Ovary (tissue), 3 donors: ENCODE results near the gene PIGX.

ENCODE experiments used
- EP300 ChIP-seq: sonication (generic); formaldehyde crosslinking; IDR thresholded peaks from one replicate; pipeline ENCODE4 v1.6.1; 2017; ENCODE audit warnings: antibody characterized with exemption
- POLR2A ChIP-seq: fragments of 450-650 bp; IDR thresholded peaks from one replicate; pipeline ENCODE4 v1.6.1; 2017; ENCODE audit warnings: antibody characterized with exemption, mild to moderate bottlenecking, moderate library complexity
- TF ChIP-seq, protein P1 (sequence below), 3 donors: fragments of 450-650 bp in 2 of 3; fragments of 200-600 bp in 1 of 3; IDR thresholded peaks; one replicate each; pipeline versions ENCODE4 v1.5.1 to v1.8.0; 2016 to 2022; ENCODE audit warnings: antibody characterized with exemption in 3 of 3, mild to moderate bottlenecking in 1 of 3
- donor health status: DM: no; HTN: no; CAD: no.

DNA sequence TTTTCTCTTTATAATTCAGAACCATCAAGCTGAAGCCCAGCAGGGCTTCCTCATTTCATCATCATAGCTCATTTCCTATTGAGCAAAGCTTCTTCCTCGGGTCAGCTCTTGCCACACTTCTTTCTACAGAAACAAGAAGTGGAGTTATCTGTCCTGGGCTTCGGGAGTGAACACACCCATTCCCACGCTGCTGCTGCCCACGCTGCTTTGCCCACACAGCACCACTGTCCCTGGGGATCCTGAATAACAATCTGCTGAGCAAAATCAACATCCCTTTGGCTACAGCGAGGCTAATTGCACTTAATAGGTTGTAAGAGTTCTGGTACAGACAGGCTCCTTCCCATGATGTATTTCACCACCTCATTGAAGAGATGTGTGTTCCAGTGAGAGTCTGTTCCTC, 23.8 kb upstream of the PIGX start:
- no peak for TF ChIP-seq POLR2A
- TF ChIP-seq, protein P1, sequence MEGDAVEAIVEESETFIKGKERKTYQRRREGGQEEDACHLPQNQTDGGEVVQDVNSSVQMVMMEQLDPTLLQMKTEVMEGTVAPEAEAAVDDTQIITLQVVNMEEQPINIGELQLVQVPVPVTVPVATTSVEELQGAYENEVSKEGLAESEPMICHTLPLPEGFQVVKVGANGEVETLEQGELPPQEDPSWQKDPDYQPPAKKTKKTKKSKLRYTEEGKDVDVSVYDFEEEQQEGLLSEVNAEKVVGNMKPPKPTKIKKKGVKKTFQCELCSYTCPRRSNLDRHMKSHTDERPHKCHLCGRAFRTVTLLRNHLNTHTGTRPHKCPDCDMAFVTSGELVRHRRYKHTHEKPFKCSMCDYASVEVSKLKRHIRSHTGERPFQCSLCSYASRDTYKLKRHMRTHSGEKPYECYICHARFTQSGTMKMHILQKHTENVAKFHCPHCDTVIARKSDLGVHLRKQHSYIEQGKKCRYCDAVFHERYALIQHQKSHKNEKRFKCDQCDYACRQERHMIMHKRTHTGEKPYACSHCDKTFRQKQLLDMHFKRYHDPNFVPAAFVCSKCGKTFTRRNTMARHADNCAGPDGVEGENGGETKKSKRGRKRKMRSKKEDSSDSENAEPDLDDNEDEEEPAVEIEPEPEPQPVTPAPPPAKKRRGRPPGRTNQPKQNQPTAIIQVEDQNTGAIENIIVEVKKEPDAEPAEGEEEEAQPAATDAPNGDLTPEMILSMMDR (IDR thresholded peaks at IDR 0.05), result no peak
- no peak for TF ChIP-seq EP300
